ENCODE measurements around the gene PIANP. TPM values are rescaled to one million over a fixed set of nuclear protein-coding genes. Genes with fewer than 3 reads are reported as not detected.

The PIANP gene
- total and polyA plus RNA-seq, 10 donors: 0.10 to 0.30 (median 0.24) TPM; not detected in 5

GRCh38 chr12:6666211-6666610 is 34.4 kb downstream of the PIANP start:
- Histone ChIP-seq H3K27ac (no peak overlapping the region), H3K4me3 (no peak overlapping the region), H3K9me3 (no peaks in the 10 kb centered on the region), H3K27me3 (replicated peaks in 1 of 7) (no peaks in the 10 kb centered on the region), H3K4me1 (peaks cover 12 to 53% (median 16%) of the 10 kb centered on the region in 6 donors), H3K36me3 (peaks cover 2 to 59% (median 48%) of the 10 kb centered on the region in 6 donors)
- TF ChIP-seq POLR2AphosphoS5 (IDR thresholded peaks at IDR 0.05) (no peak), POLR2A (IDR thresholded peaks at IDR 0.05) (no peak), CTCF (IDR thresholded peaks at IDR 0.05 in 8 of 11, conservative IDR thresholded peaks at IDR 0.05 in 3 of 11) (no peak)
- 95 to 98% (median 97%) methylated on average over 2 of the region's 2 CpGs for WGBS, 5 donors
- intact Hi-C loops (cut with DNase I; ENCODE audit: low total_unique reads): no loop called here
- no peak for DNase-seq

DNA sequence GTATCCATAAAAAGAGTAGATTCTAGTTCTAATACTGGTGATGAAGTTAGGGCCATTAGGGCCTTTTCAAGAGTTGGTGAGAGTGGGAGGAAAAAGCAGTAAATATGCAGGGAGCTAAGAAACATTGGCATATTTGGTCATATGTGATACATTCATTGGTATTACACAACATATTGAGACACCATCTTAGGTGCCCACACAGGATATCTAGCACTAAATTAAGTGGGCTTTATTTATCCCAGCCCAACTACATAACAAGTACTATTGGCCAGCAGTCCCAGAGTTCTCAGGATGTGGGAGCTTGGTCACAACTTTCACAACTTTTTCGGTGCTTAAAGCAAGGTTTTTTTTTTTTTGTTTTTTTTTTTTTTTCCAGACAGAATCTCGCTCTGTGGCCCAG is 35.7 kb downstream of the PIANP start:
- intact Hi-C loops (cut with DNase I; ENCODE audit: low total_unique reads): no loop called here
- H3K36me3 ChIP-seq: peaks cover 0 to 47% (median 35%) of the 10 kb centered on the region in 6 donors
- H3K27ac ChIP-seq: no peak overlapping the region
- H3K27me3 ChIP-seq (replicated peaks in 1 of 7): no peaks in the 10 kb centered on the region
- no peak for DNase-seq
- no peaks in the 10 kb centered on the region for H3K9me3 ChIP-seq
- TF ChIP-seq POLR2AphosphoS5 (IDR thresholded peaks at IDR 0.05): no peak
- H3K4me3 ChIP-seq: no peak overlapping the region
- 51 to 84% (median 65%) methylated on average over 2 of the region's 2 CpGs for WGBS, 5 donors
- H3K4me1 ChIP-seq: peaks cover 12 to 66% (median 23%) of the 10 kb centered on the region in 6 donors

DNA sequence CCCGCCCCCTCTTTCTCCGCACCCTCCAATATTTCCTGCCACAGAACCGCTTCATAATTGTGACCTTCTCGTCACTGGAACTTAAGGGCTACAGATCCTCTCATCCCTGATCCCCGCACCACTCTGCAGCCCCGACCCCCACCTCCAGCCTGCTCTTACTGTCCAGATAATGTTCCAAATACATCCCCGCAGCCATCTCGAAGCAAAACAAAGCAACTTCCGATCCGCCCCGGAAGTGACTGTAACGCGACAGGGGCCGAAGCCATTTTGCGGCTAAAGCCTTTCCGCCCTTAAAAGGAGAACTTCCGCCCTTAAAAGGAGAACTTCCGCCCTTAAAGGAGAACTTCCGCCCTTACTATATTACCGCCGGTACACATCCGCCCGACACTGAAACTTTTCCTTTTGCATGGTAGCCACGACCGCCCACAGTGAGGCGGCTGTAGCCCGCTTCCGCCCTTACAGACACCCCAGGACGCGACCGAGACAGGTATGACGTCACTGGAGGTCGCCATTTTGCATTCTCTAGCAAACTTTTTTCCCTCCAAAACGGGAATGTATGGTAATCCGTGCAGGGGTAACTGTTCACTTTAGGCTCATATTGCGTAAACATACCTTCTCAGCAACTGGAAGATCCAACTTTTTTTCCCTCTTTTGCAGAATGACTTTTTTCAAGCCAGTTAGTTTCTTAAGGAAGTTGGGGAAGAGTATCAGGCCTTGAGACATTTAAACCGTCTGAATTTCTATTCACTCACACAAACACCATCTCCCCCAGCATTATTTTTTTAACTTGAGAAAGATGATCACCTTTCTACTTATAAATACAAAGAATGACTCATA is 37.5 kb downstream of the PIANP start, which contains the start of gene ING4:
Gene ING4, minus strand, starts transcription at position 214 of the 837 bp plus-strand sequence. Its CDS starts 18 bp downstream, at position 196.
- peak in 2 of 11 experiments; percentile 18 to 26 for TF ChIP-seq CTCF (IDR thresholded peaks at IDR 0.05 in 8 of 11, conservative IDR thresholded peaks at IDR 0.05 in 3 of 11)
- TF ChIP-seq POLR2A (IDR thresholded peaks at IDR 0.05): peak in 1 of 3 donors; percentile 11
- peak; percentile 75 to 90 (median 89) for TF ChIP-seq POLR2AphosphoS5 (IDR thresholded peaks at IDR 0.05)
- Histone ChIP-seq H3K9me3 (no peaks in the 10 kb centered on the region), H3K36me3 (peaks cover 0 to 47% (median 26%) of the 10 kb centered on the region in 6 donors), H3K4me3 (peak within 1 kb of the TSS; percentile 65 to 94 (median 78)), H3K27me3 (replicated peaks in 1 of 7) (no peaks in the 10 kb centered on the region), H3K27ac (peak within 1 kb of the TSS; percentile 75 to 93 (median 82)), H3K4me1 (peaks cover 12 to 84% (median 27%) of the 10 kb centered on the region in 6 donors)
- DNase-seq: peak; percentile 97
- 1 to 2% (median 1%) methylated on average over 37 of the region's 37 CpGs for WGBS, 5 donors
- intact Hi-C loops (cut with DNase I; ENCODE audit: low total_unique reads): no loop called here

DNA sequence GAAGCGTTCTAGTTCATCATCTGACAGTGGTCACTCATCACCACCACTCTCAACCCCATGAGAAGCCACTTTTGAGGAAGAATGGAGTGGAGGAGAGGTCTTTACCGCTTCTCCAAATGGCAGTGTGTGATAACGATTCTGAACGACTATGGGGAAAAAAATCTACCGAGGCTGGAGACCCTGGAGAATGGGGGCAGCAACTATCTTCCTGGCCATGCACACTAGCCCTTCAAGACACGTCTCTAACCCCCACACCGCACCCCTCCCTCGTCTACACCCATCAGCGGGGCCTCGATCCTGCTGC is 38.1 kb downstream of the PIANP start:
- TF ChIP-seq CTCF (IDR thresholded peaks at IDR 0.05 in 8 of 11, conservative IDR thresholded peaks at IDR 0.05 in 3 of 11) (no peak), POLR2A (IDR thresholded peaks at IDR 0.05) (no peak), POLR2AphosphoS5 (IDR thresholded peaks at IDR 0.05) (no peak)
- intact Hi-C loops (cut with DNase I; ENCODE audit: low total_unique reads): no loop called here
- no peak for DNase-seq
- H3K27ac ChIP-seq: peak overlapping the region; percentile 75 to 93 (median 82)
- no peaks in the 10 kb centered on the region for H3K27me3 ChIP-seq (replicated peaks in 1 of 7)
- peaks cover 0 to 47% (median 25%) of the 10 kb centered on the region in 6 donors for H3K36me3 ChIP-seq
- peak overlapping the region; percentile 65 to 94 (median 78) for H3K4me3 ChIP-seq
- peaks cover 12 to 84% (median 27%) of the 10 kb centered on the region in 6 donors for H3K4me1 ChIP-seq
- H3K9me3 ChIP-seq: no peaks in the 10 kb centered on the region
- WGBS, 5 donors: 1 to 2% (median 2%) methylated on average over 10 of the region's 10 CpGs

All from spleen (tissue), 11 donors.